H9 (cell line): ENCODE measurements around the gene TERT. TPM values are rescaled to one million over a fixed set of nuclear protein-coding genes. Genes with fewer than 3 reads are reported as not detected.

Experiments
- DNase-seq: peaks from one replicate; pipeline ENCODE4 v3.0.0-alpha.2; 2017
- H2AFZ ChIP-seq: one replicate; pipeline ENCODE4 v1.6.1; 2013; ENCODE audit warnings: mild to moderate bottlenecking, low read length, control low read depth, moderate library complexity
- H2AK5ac ChIP-seq: 2 replicates; pipeline ENCODE4 v1.6.1; 2013; ENCODE audit warnings: low read length, control low read depth, mixed read lengths; ENCODE audit not compliant: insufficient read length
- H2BK120ac ChIP-seq: one replicate; pipeline ENCODE4 v1.6.1; 2013; ENCODE audit warnings: low read depth, mild to moderate bottlenecking, low read length, control low read depth, inconsistent platforms; ENCODE audit not compliant: poor library complexity, severe bottlenecking
- H2BK12ac ChIP-seq: 2 replicates; pipeline ENCODE4 v1.6.1; 2013; ENCODE audit warnings: low read length, control low read depth, mixed read lengths, low read depth; ENCODE audit not compliant: insufficient read length
- H2BK15ac ChIP-seq: 2 replicates; pipeline ENCODE4 v1.6.1; 2013; ENCODE audit warnings: low read depth, low read length, control low read depth
- H2BK20ac ChIP-seq: one replicate; pipeline ENCODE4 v1.6.1; 2013; ENCODE audit warnings: low read depth, mild to moderate bottlenecking, low read length, control low read depth, inconsistent platforms; ENCODE audit not compliant: poor library complexity, severe bottlenecking
- H2BK5ac ChIP-seq: 2 replicates; pipeline ENCODE4 v1.6.1; 2013; ENCODE audit warnings: low read length, control low read depth, mixed read lengths; ENCODE audit not compliant: insufficient read length
- H3K14ac ChIP-seq: 2 replicates; pipeline ENCODE4 v1.6.1; 2013; ENCODE audit warnings: low read length, control low read depth; ENCODE audit not compliant: insufficient read depth
- H3K18ac ChIP-seq: 2 replicates; pipeline ENCODE4 v1.6.1; 2013; ENCODE audit warnings: low read depth, mild to moderate bottlenecking, mixed read lengths, low read length, control low read depth; ENCODE audit not compliant: insufficient read length
- H3K23ac ChIP-seq: 2 replicates; pipeline ENCODE4 v1.6.1; 2013; ENCODE audit warnings: low read length, control low read depth, mixed read lengths, low read depth; ENCODE audit not compliant: insufficient read length
- H3K23me2 ChIP-seq: 2 replicates; pipeline ENCODE4 v1.6.1; 2013; ENCODE audit warnings: low read depth, mild to moderate bottlenecking, mixed read lengths, low read length, control low read depth; ENCODE audit not compliant: insufficient read length, poor library complexity, severe bottlenecking
- H3K27ac ChIP-seq: 2 replicates; pipeline ENCODE4 v1.5.1; 2013; ENCODE audit warnings: low read length, control low read depth, mixed read lengths, low read depth; ENCODE audit not compliant: insufficient read length
- H3K27me3 ChIP-seq: 2 replicates; pipeline ENCODE4 v1.6.1; 2013; ENCODE audit warnings: low read length, control low read depth, inconsistent platforms; ENCODE audit not compliant: insufficient read depth
- H3K4ac ChIP-seq: 2 replicates; pipeline ENCODE4 v1.6.1; 2013; ENCODE audit warnings: low read depth, mild to moderate bottlenecking, control low read depth, inconsistent platforms, low read length, moderate library complexity
- H3K4me1 ChIP-seq: 2 replicates; pipeline ENCODE4 v1.6.1; 2013; ENCODE audit warnings: low read length, control low read depth, inconsistent platforms; ENCODE audit not compliant: insufficient read depth
- H3K4me2 ChIP-seq: 2 replicates; pipeline ENCODE4 v1.6.1; 2013; ENCODE audit warnings: low read length, control low read depth, mixed read lengths; ENCODE audit not compliant: insufficient read length, insufficient read depth
- H3K56ac ChIP-seq: 2 replicates; pipeline ENCODE4 v1.6.1; 2013; ENCODE audit warnings: low read depth, mild to moderate bottlenecking, mixed read lengths, low read length, control low read depth; ENCODE audit not compliant: insufficient read length
- H3K79me1 ChIP-seq: 2 replicates; pipeline ENCODE4 v1.6.1; 2013; ENCODE audit warnings: low read depth, mild to moderate bottlenecking, moderate library complexity, low read length, control low read depth, inconsistent platforms; ENCODE audit not compliant: insufficient read depth, poor library complexity, severe bottlenecking
- H3K79me2 ChIP-seq: 2 replicates; pipeline ENCODE4 v1.6.1; 2013; ENCODE audit warnings: low read length, control low read depth, inconsistent platforms; ENCODE audit not compliant: insufficient read depth
- H3K9ac ChIP-seq: 2 replicates; pipeline ENCODE4 v1.6.1; 2013; ENCODE audit warnings: low read length, control low read depth, mixed read lengths; ENCODE audit not compliant: insufficient read length; ENCODE audit errors: extremely low read depth
- H3K9me3 ChIP-seq: one replicate; pipeline ENCODE4 v1.6.1; 2013; ENCODE audit warnings: low read depth, low read length, inconsistent platforms; ENCODE audit not compliant: control insufficient read depth
- H3T11ph ChIP-seq: one replicate; pipeline ENCODE4 v1.6.1; 2013; ENCODE audit warnings: mild to moderate bottlenecking, low read length, control low read depth, inconsistent platforms
- H4K20me1 ChIP-seq: one replicate; pipeline ENCODE4 v1.6.1; 2013; ENCODE audit not compliant: control insufficient read depth, insufficient read length, insufficient read depth
- H4K5ac ChIP-seq: 2 replicates; pipeline ENCODE4 v1.6.1; 2013; ENCODE audit warnings: low read depth, mild to moderate bottlenecking, mixed read lengths, low read length, control low read depth; ENCODE audit not compliant: insufficient read length
- H4K8ac ChIP-seq: replicated peaks from 2 replicates; pipeline ENCODE4 v1.6.1; 2013; ENCODE audit warnings: low read length, control low read depth, mixed read lengths, low read depth; ENCODE audit not compliant: insufficient read length
- H4K91ac ChIP-seq: 2 replicates; pipeline ENCODE4 v1.6.1; 2013; ENCODE audit warnings: low read depth, mild to moderate bottlenecking, moderate library complexity, mixed read lengths, low read length, control low read depth; ENCODE audit not compliant: insufficient read length
- H3K27ac Mint-ChIP-seq, 3 experiments: 2 replicates in 2 of 3; 3 replicates in 1 of 3; pipeline ENCODE4 v1.8.0; 2020 to 2021; ENCODE audit warnings: mixed read lengths in 3 of 3, mild to moderate bottlenecking in 1 of 3, moderate library complexity in 1 of 3
- H3K27me3 Mint-ChIP-seq: 2 replicates; pipeline ENCODE4 v1.8.0; 2021; ENCODE audit warnings: low read depth, mild to moderate bottlenecking, moderate library complexity, mixed read lengths
- H3K36me3 Mint-ChIP-seq, 3 experiments: 2 replicates in 2 of 3; 3 replicates in 1 of 3; pipeline ENCODE4 v1.8.0; 2020 to 2021; ENCODE audit warnings: low read depth in 3 of 3, mixed read lengths in 3 of 3; ENCODE audit not compliant: insufficient read depth in 1 of 3
- H3K4me1 Mint-ChIP-seq, 2 experiments: 2 replicates each; pipeline ENCODE4 v1.8.0; 2020; ENCODE audit warnings: mixed read lengths in 2 of 2
- H3K4me3 Mint-ChIP-seq, 2 experiments: 2 replicates in 1 of 2; 3 replicates in 1 of 2; pipeline ENCODE4 v1.8.0; 2020 to 2021; ENCODE audit warnings: mild to moderate bottlenecking in 2 of 2, mixed read lengths in 2 of 2, moderate library complexity in 1 of 2
- H3K9me3 Mint-ChIP-seq, 2 experiments: 2 replicates in 1 of 2; 3 replicates in 1 of 2; pipeline ENCODE4 v1.8.0; 2020; ENCODE audit warnings: mild to moderate bottlenecking in 2 of 2, mixed read lengths in 2 of 2, moderate library complexity in 1 of 2
- WGBS: extraction: QIAGEN DNeasy Blood & Tissue Kit; methylation state at CpG from one replicate; pipeline ENCODE4 v1.1.7; 2013; ENCODE audit warnings: missing lambda C conversion rate, low lambda C conversion rate, mixed read lengths; ENCODE audit not compliant: insufficient read length; ENCODE audit errors: extremely low coverage; 5-methylcytosine and 5-hydroxymethylcytosine counted together
- total RNA-seq: library from RNA; stranded (reverse); gene quantifications from 2 replicates; pipeline ENCODE4 v1.2.1, GENCODE V29; 2021
- TF ChIP-seq, protein P1 (sequence below): fragments of 200-600 bp; sonication (generic); conservative IDR thresholded peaks from 3 replicates; pipeline ENCODE4 v1.8.0; 2021; ENCODE audit warnings: antibody characterized with exemption, mild to moderate bottlenecking

TERT gene
- total RNA-seq, 1 experiment from 2014 or later = 15.5 TPM

DNA sequence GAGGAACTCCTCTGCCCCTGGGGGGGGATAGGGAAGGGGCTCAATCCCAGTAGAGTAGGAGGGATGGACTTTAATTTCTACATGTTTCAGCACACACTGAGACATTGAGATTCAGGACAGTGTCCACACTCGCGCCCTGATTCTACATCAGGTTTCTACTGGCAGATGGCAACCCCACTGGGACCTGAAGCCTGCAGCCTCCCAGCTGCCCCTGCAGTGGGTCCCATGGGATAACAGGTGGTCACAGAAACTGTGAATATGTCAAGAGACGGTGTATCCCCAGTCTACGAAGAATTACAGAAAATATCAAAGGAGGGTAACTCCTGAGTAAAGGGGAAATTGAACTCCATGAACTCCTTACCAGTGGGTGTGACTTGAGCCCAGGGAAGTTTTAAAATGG lies 2.4 kb upstream of the TERT start:
- Histone ChIP-seq H4K91ac (no peak overlapping the region), H3K4me2 (no peak overlapping the region), H4K8ac (no peak overlapping the region), H3K9me3 (no peaks in the 10 kb centered on the region), H3K14ac (no peak overlapping the region), H3K27me3 (no peaks in the 10 kb centered on the region), H2BK20ac (no peak overlapping the region), H3K79me1 (no peaks in the 10 kb centered on the region), H3K4me1 (no peaks in the 10 kb centered on the region), H3K23me2 (peaks cover 12% of the 10 kb centered on the region), H2BK15ac (no peak overlapping the region), H2BK5ac (no peak overlapping the region), H3K18ac (no peak overlapping the region), H3K56ac (no peak overlapping the region), H2AFZ (no peak overlapping the region), H3K27ac (no peak overlapping the region), H2AK5ac (no peak overlapping the region), H3K4ac (no peak overlapping the region), H3K9ac (no peak overlapping the region), H2BK120ac (no peak overlapping the region), H4K20me1 (no peaks in the 10 kb centered on the region), H4K5ac (no peak overlapping the region), H3K23ac (no peak overlapping the region), H3K79me2 (no peaks in the 10 kb centered on the region), H3T11ph (no peak overlapping the region), H2BK12ac (no peak overlapping the region)
- peaks cover 0 to 4% (median 3%) of the 10 kb centered on the region in 3 experiments; a peak in 3 of 7 replicates for H3K36me3 Mint-ChIP-seq
- peaks cover 20% of the 10 kb centered on the region for H3K27me3 Mint-ChIP-seq
- no peak overlapping the region for H3K27ac Mint-ChIP-seq
- no peak for DNase-seq
- WGBS = no CpG with 5 or more reads among the region's 4 CpGs
- no peaks in the 10 kb centered on the region for H3K4me1 Mint-ChIP-seq
- TF ChIP-seq, protein P1, sequence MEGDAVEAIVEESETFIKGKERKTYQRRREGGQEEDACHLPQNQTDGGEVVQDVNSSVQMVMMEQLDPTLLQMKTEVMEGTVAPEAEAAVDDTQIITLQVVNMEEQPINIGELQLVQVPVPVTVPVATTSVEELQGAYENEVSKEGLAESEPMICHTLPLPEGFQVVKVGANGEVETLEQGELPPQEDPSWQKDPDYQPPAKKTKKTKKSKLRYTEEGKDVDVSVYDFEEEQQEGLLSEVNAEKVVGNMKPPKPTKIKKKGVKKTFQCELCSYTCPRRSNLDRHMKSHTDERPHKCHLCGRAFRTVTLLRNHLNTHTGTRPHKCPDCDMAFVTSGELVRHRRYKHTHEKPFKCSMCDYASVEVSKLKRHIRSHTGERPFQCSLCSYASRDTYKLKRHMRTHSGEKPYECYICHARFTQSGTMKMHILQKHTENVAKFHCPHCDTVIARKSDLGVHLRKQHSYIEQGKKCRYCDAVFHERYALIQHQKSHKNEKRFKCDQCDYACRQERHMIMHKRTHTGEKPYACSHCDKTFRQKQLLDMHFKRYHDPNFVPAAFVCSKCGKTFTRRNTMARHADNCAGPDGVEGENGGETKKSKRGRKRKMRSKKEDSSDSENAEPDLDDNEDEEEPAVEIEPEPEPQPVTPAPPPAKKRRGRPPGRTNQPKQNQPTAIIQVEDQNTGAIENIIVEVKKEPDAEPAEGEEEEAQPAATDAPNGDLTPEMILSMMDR = no peak
- H3K4me3 Mint-ChIP-seq = no peak overlapping the region
- peaks cover 0 to 2% of the 10 kb centered on the region in 2 experiments; a peak in 2 of 5 replicates for H3K9me3 Mint-ChIP-seq
